K562 (cell line): ENCODE measurements around the gene CCDC136. TPM values are rescaled to one million over a fixed set of nuclear protein-coding genes. Genes with fewer than 3 reads are reported as not detected.

ENCODE experiments used
- CBFA2T2 ChIP-seq: fragments of 450-650 bp; conservative IDR thresholded peaks from 2 replicates; pipeline ENCODE4 v1.6.1; 2017; ENCODE audit warnings: mild to moderate bottlenecking
- HDGF ChIP-seq: fragments of 450-650 bp; IDR thresholded peaks from 2 replicates; pipeline ENCODE4 v1.6.1; 2016
- LEF1 ChIP-seq: fragments of 450-650 bp; IDR thresholded peaks from 2 replicates; pipeline ENCODE4 v1.6.1; 2016; ENCODE audit warnings: mild to moderate bottlenecking
- NCOA1 ChIP-seq: fragments of 450-650 bp; IDR thresholded peaks from 2 replicates; pipeline ENCODE4 v1.6.1; 2016; ENCODE audit warnings: low read depth
- NFRKB ChIP-seq: fragments of 450-650 bp; IDR thresholded peaks from 2 replicates; pipeline ENCODE4 v1.6.1; 2016; ENCODE audit warnings: low read depth
- PRPF4 ChIP-seq: fragments of 200-400 bp; formaldehyde crosslinking; IDR thresholded peaks from one replicate; pipeline ENCODE4 v1.6.1; 2017; ENCODE audit warnings: low read length, low read depth, mild to moderate bottlenecking; ENCODE audit not compliant: insufficient read depth, poor library complexity, severe bottlenecking
- YY1 ChIP-seq, 3 experiments: IDR thresholded peaks; 2 replicates each; pipeline ENCODE4 v1.6.1; 2011; ENCODE audit warnings: low read length in 2 of 3, mild to moderate bottlenecking in 2 of 3, moderate library complexity in 2 of 3, borderline replicate concordance in 1 of 3, control low read depth in 1 of 3, low read depth in 1 of 3; ENCODE audit not compliant: insufficient read depth in 3 of 3, insufficient replicate concordance in 2 of 3, control insufficient read depth in 1 of 3, insufficient read length in 1 of 3; ENCODE audit errors: extremely low read depth in 1 of 3
- ZNF197 ChIP-seq: fragments of 200-800 bp; sonication (Bioruptor generic); IDR thresholded peaks from 2 replicates; pipeline ENCODE4 v1.6.1; 2016; ENCODE audit warnings: low read depth, missing genetic modification characterization, missing compliant biosample characterization
- polyA plus RNA-seq, 8 experiments: library from polyadenylated mRNA; depleted of rRNA in 4 of 8; stranded (reverse) in 5 of 8; unstranded in 3 of 8; fragments of >200 nt; fragmentation: Nextera tagmentation in 2 of 8; fragmentation: Illumina TruSeq in 1 of 8; extraction: Ambion mirVana in 2 of 8; extraction: Trizol in 1 of 8; gene quantifications; 2 replicates each; pipeline versions ENCODE4 v1.2.1 to v1.2.3, GENCODE V29; 2011 to 2014; ENCODE audit warnings: inconsistent platforms in 1 of 8, missing spikeins in 1 of 8
- total RNA-seq, 7 experiments: library from RNA; depleted of rRNA in 6 of 7; stranded (reverse); fragments of >200 nt in 6 of 7; fragmentation: Illumina TruSeq in 2 of 7; extraction: Trizol in 2 of 7; gene quantifications; 2 replicates each; pipeline versions ENCODE4 v1.2.1 to v1.2.3, GENCODE V29; 2011 to 2021; ENCODE audit warnings: low replicate concordance in 1 of 7
- TF ChIP-seq, protein P1 (sequence below): fragments of 450-650 bp; IDR thresholded peaks from 2 replicates; pipeline ENCODE4 v1.6.1; 2017; ENCODE audit warnings: antibody characterized with exemption
- TF ChIP-seq, protein P2 (sequence below): conservative IDR thresholded peaks from 2 replicates; pipeline ENCODE4 v1.6.1; 2011; ENCODE audit warnings: low read depth, mild to moderate bottlenecking, low read length; ENCODE audit not compliant: control insufficient read depth
- TF ChIP-seq, protein P3 (sequence below): fragments of 450-650 bp; conservative IDR thresholded peaks from 2 replicates; pipeline ENCODE4 v1.6.1; 2016; ENCODE audit warnings: missing genetic modification characterization, low read depth, mild to moderate bottlenecking, missing compliant biosample characterization, moderate library complexity
- TF ChIP-seq, protein P4 (sequence below), 2 experiments: fragments of 450-650 bp; formaldehyde crosslinking in 1 of 2; IDR thresholded peaks; 2 replicates each; pipeline versions ENCODE4 v1.4.0 to v1.6.1; 2014 to 2020; ENCODE audit warnings: mild to moderate bottlenecking in 2 of 2, borderline replicate concordance in 1 of 2, low read depth in 1 of 2

Gene CCDC136
- total and polyA plus RNA-seq, 9 of the 15 experiments (the other 6 are each of a cell fraction or from before 2014, with no cell fraction given), result 2.4 to 40.8 (median 26.5) TPM

DNA sequence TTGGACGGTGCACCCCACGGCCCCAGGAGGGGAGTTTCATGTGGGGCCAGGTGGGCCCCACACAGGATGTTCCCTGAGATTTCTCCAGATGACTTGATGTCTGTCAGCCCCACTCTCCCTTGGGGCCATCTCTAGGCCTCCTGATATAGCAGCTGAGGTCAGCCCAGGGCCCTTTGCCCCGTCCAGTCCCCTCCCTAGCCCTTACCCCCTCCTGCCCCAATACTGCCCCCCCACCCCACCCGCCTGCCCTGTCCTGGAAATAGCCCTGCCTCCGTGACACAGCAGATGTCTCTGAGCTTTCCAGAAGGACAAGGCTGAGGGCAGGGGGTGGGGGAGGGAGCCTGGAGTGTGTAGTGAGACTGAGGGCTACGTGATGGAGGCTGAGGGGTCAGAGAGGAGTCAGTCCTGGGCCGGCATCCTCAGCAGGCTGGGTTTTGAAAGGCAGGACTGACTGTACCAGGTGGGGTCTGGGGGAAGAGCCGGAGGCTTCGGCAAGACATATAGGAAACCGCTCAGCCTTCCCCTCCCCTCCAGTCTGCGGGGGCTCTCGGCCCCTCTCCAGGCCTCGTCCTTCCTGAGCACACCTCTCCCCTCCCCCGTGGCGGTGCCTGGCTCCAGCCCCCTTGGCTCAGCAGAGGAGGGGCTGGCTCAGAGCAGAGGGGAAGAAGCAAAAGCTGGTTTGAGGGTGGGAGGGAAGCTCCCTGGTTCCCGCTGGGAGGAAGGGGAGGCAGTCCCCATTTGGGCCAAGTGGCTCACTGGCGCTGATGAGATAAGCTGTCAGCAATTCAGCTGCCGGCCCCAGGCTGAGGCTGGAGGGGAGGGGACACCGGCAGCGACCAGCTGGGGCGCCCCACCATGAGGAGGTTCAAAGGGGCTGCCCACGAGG, 40.5 kb downstream of the CCDC136 start (continued):
- TF ChIP-seq, protein P1, sequence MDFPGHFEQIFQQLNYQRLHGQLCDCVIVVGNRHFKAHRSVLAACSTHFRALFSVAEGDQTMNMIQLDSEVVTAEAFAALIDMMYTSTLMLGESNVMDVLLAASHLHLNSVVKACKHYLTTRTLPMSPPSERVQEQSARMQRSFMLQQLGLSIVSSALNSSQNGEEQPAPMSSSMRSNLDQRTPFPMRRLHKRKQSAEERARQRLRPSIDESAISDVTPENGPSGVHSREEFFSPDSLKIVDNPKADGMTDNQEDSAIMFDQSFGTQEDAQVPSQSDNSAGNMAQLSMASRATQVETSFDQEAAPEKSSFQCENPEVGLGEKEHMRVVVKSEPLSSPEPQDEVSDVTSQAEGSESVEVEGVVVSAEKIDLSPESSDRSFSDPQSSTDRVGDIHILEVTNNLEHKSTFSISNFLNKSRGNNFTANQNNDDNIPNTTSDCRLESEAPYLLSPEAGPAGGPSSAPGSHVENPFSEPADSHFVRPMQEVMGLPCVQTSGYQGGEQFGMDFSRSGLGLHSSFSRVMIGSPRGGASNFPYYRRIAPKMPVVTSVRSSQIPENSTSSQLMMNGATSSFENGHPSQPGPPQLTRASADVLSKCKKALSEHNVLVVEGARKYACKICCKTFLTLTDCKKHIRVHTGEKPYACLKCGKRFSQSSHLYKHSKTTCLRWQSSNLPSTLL, result no peak
- TF ChIP-seq CBFA2T2 (peak; percentile 77), LEF1 (peak; percentile 59; the same call in 1 of the 2 replicates), YY1 (IDR thresholded peaks at IDR 0.05; ENCODE audit: borderline replicate concordance in 1 of 3, control insufficient read depth in 1 of 3, extremely low read depth in 1 of 3, insufficient read depth in 3 of 3, insufficient read length in 1 of 3, insufficient replicate concordance in 2 of 3, low read depth in 1 of 3, low read length in 2 of 3) (peak in 2 of 3 experiments; percentile 4 to 56), NFRKB (peak; percentile 88), PRPF4 (no peak), ZNF197 (no peak), NCOA1 (peak; percentile 19; the same call in 1 of the 2 replicates), HDGF (peak; percentile 80; the same call in 1 of the 2 replicates)
- TF ChIP-seq, protein P2, sequence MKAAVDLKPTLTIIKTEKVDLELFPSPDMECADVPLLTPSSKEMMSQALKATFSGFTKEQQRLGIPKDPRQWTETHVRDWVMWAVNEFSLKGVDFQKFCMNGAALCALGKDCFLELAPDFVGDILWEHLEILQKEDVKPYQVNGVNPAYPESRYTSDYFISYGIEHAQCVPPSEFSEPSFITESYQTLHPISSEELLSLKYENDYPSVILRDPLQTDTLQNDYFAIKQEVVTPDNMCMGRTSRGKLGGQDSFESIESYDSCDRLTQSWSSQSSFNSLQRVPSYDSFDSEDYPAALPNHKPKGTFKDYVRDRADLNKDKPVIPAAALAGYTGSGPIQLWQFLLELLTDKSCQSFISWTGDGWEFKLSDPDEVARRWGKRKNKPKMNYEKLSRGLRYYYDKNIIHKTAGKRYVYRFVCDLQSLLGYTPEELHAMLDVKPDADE, result peak; percentile 77
- TF ChIP-seq, protein P3, sequence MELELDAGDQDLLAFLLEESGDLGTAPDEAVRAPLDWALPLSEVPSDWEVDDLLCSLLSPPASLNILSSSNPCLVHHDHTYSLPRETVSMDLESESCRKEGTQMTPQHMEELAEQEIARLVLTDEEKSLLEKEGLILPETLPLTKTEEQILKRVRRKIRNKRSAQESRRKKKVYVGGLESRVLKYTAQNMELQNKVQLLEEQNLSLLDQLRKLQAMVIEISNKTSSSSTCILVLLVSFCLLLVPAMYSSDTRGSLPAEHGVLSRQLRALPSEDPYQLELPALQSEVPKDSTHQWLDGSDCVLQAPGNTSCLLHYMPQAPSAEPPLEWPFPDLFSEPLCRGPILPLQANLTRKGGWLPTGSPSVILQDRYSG (tag), result peak; percentile 15; the same call in 1 of the 2 replicates
- TF ChIP-seq, protein P4, sequence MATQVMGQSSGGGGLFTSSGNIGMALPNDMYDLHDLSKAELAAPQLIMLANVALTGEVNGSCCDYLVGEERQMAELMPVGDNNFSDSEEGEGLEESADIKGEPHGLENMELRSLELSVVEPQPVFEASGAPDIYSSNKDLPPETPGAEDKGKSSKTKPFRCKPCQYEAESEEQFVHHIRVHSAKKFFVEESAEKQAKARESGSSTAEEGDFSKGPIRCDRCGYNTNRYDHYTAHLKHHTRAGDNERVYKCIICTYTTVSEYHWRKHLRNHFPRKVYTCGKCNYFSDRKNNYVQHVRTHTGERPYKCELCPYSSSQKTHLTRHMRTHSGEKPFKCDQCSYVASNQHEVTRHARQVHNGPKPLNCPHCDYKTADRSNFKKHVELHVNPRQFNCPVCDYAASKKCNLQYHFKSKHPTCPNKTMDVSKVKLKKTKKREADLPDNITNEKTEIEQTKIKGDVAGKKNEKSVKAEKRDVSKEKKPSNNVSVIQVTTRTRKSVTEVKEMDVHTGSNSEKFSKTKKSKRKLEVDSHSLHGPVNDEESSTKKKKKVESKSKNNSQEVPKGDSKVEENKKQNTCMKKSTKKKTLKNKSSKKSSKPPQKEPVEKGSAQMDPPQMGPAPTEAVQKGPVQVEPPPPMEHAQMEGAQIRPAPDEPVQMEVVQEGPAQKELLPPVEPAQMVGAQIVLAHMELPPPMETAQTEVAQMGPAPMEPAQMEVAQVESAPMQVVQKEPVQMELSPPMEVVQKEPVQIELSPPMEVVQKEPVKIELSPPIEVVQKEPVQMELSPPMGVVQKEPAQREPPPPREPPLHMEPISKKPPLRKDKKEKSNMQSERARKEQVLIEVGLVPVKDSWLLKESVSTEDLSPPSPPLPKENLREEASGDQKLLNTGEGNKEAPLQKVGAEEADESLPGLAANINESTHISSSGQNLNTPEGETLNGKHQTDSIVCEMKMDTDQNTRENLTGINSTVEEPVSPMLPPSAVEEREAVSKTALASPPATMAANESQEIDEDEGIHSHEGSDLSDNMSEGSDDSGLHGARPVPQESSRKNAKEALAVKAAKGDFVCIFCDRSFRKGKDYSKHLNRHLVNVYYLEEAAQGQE (IDR thresholded peaks at IDR 0.05; ENCODE audit: borderline replicate concordance), result 0 out of 2 replicates have a peak, but pooled peaks have one; percentile 11
- TF ChIP-seq, protein P4 (CRISPR knock-in tag; IDR thresholded peaks at IDR 0.05; ENCODE audit: low read depth), result no peak
